Fibroblast of pulmonary artery (primary cell): ENCODE data around the gene KCNAB2.
"Not testable (repeated sequence)": the region's sequence is repeated elsewhere in the genome, so short reads cannot be mapped to it uniquely, and the experiment has no call there.

ENCODE experiments used
- DNase-seq: peaks from one replicate; pipeline ENCODE4 v3.0.0-alpha.2; 2010; ENCODE audit warnings: low read depth
- H3K4me3 ChIP-seq: replicated peaks from 2 replicates; pipeline ENCODE4 v1.5.1; 2011; ENCODE audit warnings: low read depth, mild to moderate bottlenecking, control low read depth, low read length, moderate library complexity
- TF ChIP-seq, protein P1 (sequence below): IDR thresholded peaks from 2 replicates; pipeline ENCODE4 v1.5.1; 2011; ENCODE audit warnings: mild to moderate bottlenecking, control low read depth, low read length, inconsistent platforms; ENCODE audit errors: missing control alignments

Gene KCNAB2

DNA sequence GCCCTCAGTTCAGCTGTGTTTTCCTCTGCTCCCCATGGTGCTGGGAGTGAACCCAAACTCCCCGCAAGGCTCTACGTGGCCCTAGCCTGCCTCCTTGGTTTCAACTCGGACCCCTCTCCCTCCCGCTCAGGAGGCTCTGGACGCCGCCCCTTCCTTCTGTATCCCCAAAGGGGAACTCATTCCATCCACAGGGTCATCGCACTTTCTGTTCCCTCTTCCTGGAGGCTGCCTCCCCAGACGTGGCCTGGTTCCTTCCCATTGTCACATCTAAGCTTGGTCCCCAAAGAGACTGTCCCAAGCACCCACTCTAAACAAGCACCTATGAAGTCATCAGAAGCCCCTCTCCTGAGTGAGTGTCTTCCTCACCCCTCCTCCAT is 10.9 kb downstream of the KCNAB2 start:
- DNase-seq, result no peak

GRCh38 chr1:6057170-6057845 is 11.6 kb downstream of the KCNAB2 start:
- TF ChIP-seq, protein P1, sequence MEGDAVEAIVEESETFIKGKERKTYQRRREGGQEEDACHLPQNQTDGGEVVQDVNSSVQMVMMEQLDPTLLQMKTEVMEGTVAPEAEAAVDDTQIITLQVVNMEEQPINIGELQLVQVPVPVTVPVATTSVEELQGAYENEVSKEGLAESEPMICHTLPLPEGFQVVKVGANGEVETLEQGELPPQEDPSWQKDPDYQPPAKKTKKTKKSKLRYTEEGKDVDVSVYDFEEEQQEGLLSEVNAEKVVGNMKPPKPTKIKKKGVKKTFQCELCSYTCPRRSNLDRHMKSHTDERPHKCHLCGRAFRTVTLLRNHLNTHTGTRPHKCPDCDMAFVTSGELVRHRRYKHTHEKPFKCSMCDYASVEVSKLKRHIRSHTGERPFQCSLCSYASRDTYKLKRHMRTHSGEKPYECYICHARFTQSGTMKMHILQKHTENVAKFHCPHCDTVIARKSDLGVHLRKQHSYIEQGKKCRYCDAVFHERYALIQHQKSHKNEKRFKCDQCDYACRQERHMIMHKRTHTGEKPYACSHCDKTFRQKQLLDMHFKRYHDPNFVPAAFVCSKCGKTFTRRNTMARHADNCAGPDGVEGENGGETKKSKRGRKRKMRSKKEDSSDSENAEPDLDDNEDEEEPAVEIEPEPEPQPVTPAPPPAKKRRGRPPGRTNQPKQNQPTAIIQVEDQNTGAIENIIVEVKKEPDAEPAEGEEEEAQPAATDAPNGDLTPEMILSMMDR, result no peak
- H3K4me3 ChIP-seq, result no peak overlapping the region
- no peak for DNase-seq

More for the DNA sequence above, 10.9 kb downstream of the KCNAB2 start:
- H3K4me3 ChIP-seq, result no peak overlapping the region
- TF ChIP-seq, protein P1, result no peak

GRCh38 chr1:6059866-6060265 is 14.2 kb downstream of the KCNAB2 start:
- H3K4me3 ChIP-seq, result no peak overlapping the region
- TF ChIP-seq, protein P1, result no peak
- no peak for DNase-seq

DNA sequence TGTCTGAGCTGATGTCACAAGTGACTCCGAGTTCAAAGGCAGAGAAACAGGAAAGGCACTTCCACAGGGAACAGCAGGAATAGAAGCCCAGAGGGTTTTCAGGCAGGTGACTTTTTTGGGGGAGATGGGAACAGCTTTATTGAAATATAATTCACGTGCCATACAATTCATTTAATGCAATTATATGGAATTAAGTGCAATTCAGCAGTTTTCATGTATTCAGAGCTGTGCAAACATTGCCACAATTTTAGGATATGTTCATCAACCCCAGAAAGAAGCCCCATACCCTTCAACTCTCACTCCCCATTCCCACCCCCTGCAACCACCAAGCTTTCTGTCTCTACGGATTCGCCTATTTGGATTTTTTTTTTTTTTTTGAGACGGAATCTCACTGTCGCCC is 17.0 kb downstream of the KCNAB2 start:
- TF ChIP-seq, protein P1, result no peak
- DNase-seq, result no peak
- no peak overlapping the region for H3K4me3 ChIP-seq

GRCh38 chr1:6063532-6064053 is 17.9 kb downstream of the KCNAB2 start:
- DNase-seq, H3K4me3 ChIP-seq: not testable (repeated sequence)

DNA sequence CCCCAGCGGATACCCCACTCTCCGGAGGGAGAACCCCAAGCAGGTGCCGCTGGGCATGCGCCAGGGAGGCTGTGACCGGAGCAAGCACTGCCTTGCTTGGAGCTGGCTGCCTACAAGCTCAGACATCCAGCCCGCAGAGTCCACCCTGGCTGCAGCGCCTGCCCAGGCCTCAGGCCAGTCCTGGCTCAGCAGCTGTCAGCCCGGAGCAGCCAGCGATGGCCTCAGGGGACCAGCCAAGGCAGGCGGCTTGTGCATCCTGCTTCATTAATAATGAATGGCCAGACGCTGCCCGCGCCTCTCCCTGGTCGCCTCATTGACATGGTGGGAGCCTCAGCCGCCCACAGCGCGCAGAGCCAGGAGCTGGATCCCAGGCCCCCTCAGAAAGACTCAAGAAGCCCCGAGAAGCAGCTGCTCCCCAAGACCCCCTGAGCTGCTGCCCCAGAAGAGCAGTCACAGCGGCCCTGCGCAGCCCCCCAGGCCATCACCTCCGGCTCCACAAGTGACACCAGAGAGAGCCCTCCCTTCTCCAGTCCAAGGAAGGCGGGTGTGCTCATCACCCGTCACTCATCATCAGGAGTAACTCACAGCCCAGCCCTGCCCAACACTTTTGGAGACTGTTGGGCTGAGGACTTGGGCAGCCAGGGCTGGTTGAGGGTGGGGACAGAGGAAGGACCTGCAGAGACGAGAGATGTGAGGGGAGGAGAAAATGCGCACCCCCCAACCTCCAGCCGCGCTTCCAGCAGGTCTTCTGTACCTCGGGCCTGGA is 19.6 kb downstream of the KCNAB2 start:
- TF ChIP-seq, protein P1, result no peak
- no peak overlapping the region for H3K4me3 ChIP-seq
- no peak for DNase-seq

- TF ChIP-seq, protein P1, result no peak
- DNase-seq, result no peak
- no peak overlapping the region for H3K4me3 ChIP-seq
Observed at GRCh38 chr1:6066680-6067079, 21.0 kb downstream of the KCNAB2 start.
